OCI-LY7 (cell line): Measurements from ENCODE around the gene H6PD. TPM values are rescaled to one million over a fixed set of nuclear protein-coding genes. Genes with fewer than 3 reads are reported as not detected.

Experiments used
- BruUV-seq: library from RNA; stranded (reverse); fragments of 400-500 nt; replicated peaks from 2 replicates; lab custom pipeline; 2021; lab: Mats Ljungman, UMichigan
- CTCF ChIA-PET: fragments of 300-600 bp; sonication (Branson Sonifier 250); formaldehyde crosslinking; loops from one replicate; lab custom pipeline; 2022; ENCODE audit warnings: antibody characterized with exemption; ENCODE audit not compliant: unreplicated experiment; lab: Charles Lee
- POLR2A ChIA-PET: fragments of 300-600 bp; sonication (Branson Sonifier 250); formaldehyde crosslinking; loops from one replicate; lab custom pipeline; 2022; ENCODE audit warnings: antibody characterized with exemption; lab: Charles Lee
- DNase-seq: peaks from one replicate; pipeline ENCODE4 v3.0.0-alpha.2; 2015; ENCODE audit warnings: low spot score
- H2AFZ ChIP-seq: fragments of 200-600 bp; sonication (generic), shearing (Covaris generic); 2 replicates; pipeline ENCODE4 v1.6.1; 2014; ENCODE audit warnings: mild to moderate bottlenecking, antibody characterized with exemption, low read length, moderate library complexity
- H3K27ac ChIP-seq: fragments of 200-600 bp; sonication (generic); 2 replicates; pipeline ENCODE4 v1.5.1; 2014; ENCODE audit warnings: mixed run types, low read depth, mild to moderate bottlenecking, moderate library complexity, low read length, inconsistent platforms; ENCODE audit not compliant: poor library complexity, severe bottlenecking
- H3K36me3 ChIP-seq: fragments of 200-600 bp; sonication (generic); 2 replicates; pipeline ENCODE4 v1.6.1; 2014; ENCODE audit warnings: mild to moderate bottlenecking, antibody characterized with exemption, low read length, moderate library complexity, mixed read lengths; ENCODE audit not compliant: insufficient read depth
- H3K4me1 ChIP-seq: fragments of 200-600 bp; sonication (generic); 2 replicates; pipeline ENCODE4 v1.5.1; 2014; ENCODE audit warnings: mild to moderate bottlenecking, low read length; ENCODE audit not compliant: insufficient read depth, poor library complexity, severe bottlenecking
- H3K4me2 ChIP-seq: fragments of 200-600 bp; sonication (generic); 2 replicates; pipeline ENCODE4 v1.6.1; 2014; ENCODE audit warnings: mild to moderate bottlenecking, low read length
- H3K4me3 ChIP-seq: fragments of 200-600 bp; sonication (generic); 2 replicates; pipeline ENCODE4 v1.5.1; 2014; ENCODE audit warnings: mild to moderate bottlenecking, low read depth, low read length; ENCODE audit not compliant: poor library complexity, severe bottlenecking
- H3K79me2 ChIP-seq: fragments of 200-600 bp; sonication (generic); 2 replicates; pipeline ENCODE4 v1.6.1; 2016; ENCODE audit warnings: low read depth, mild to moderate bottlenecking, low read length, moderate library complexity, mixed read lengths; ENCODE audit not compliant: insufficient read depth
- H3K9me2 ChIP-seq: fragments of 200-600 bp; sonication (generic); 2 replicates; pipeline ENCODE4 v1.6.1; 2016; ENCODE audit warnings: mild to moderate bottlenecking, low read length, mixed read lengths; ENCODE audit not compliant: insufficient read depth
- H3K9me3 ChIP-seq: fragments of 200-600 bp; sonication (generic); 2 replicates; pipeline ENCODE4 v1.6.1; 2014; ENCODE audit warnings: mild to moderate bottlenecking, mixed run types, low read length, mixed read lengths
- H4K20me1 ChIP-seq: fragments of 200-600 bp; sonication (generic); 2 replicates; pipeline ENCODE4 v1.6.1; 2014; ENCODE audit warnings: mild to moderate bottlenecking, antibody characterized with exemption, low read length, moderate library complexity, mixed read lengths; ENCODE audit not compliant: insufficient read depth
- EZH2phosphoT487 ChIP-seq: fragments of 200-600 bp; sonication (generic); IDR thresholded peaks from 2 replicates; pipeline ENCODE4 v1.6.1; 2018; ENCODE audit warnings: low read depth, borderline replicate concordance, mild to moderate bottlenecking, mixed run types, antibody characterized with exemption, low read length, moderate library complexity, mixed read lengths
- intact Hi-C: fragments of 100-400 bp; cut with micrococcal nuclease; formaldehyde crosslinking; loops from one replicate; pipeline ENCODE4 v1.10.0; 2022; ENCODE audit not compliant: unreplicated experiment
- total RNA-seq, 2 experiments: library from RNA; depleted of rRNA in 1 of 2; stranded (reverse); fragments of >200 nt in 1 of 2; shearing (Covaris generic) in 1 of 2; gene quantifications; 2 replicates each; pipeline ENCODE4 v1.2.3, GENCODE V29; 2014 to 2022
- TF ChIP-seq, protein P1 (sequence below): fragments of 200-600 bp; sonication (generic); conservative IDR thresholded peaks from 2 replicates; pipeline ENCODE4 v1.5.1; 2014; ENCODE audit warnings: mild to moderate bottlenecking, antibody characterized with exemption, low read length, moderate library complexity, mixed read lengths

Gene H6PD
- total RNA-seq, 2 experiments from 2014 or later, result 8.5 to 22.1 TPM

DNA sequence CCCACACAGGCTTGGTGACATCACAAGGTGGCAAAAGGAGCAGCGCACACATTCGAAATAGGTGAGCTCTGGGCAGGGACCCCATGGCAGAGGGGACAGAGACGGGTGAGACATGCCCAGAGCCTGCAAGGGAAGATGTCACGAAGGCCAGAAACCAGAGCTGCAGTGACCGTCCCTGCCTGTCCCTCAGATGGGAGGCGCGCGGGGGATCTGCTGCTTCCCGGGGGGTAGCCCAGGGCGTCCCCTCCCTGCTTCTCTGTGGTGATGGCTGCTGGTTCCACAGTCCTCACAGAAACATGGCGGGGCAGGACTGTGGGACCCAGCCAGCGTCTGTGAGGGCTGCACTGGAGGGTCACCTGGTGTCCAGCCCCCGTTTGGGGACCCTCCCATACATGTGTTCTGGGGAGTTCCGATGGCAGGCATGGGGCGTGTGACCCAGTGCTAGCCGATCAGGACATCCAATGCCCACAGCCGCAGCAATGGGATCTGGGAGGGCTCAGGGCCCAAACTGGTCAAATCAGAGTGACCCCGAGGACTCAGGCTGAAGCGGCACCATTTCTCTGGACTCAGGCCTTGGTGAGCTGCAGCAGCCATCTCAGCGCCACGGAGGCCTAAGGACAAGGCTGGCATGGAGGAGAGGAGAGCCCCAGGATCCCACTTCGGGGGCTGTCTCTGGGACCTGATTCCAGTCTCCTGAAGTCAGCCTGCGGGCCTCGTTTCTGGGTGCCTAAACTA lies 37.5 kb downstream of the H6PD start:
- no peak overlapping the region for H3K27ac ChIP-seq
- peaks cover 6% of the 10 kb centered on the region for H3K4me1 ChIP-seq
- no TSS peak for BruUV-seq
- H3K36me3 ChIP-seq, result no peaks in the 10 kb centered on the region
- intact Hi-C loops, result no loop called here
- no peaks in the 10 kb centered on the region for H3K9me2 ChIP-seq
- H3K4me2 ChIP-seq, result no peak overlapping the region
- CTCF ChIA-PET, result interaction anchor here (0.6 kb wide), 1 partner anchor 248 kb away, joined by 3 read pairs; no protein-coding TSS in a partner anchor
- DNase-seq, result no peak
- H4K20me1 ChIP-seq, result no peaks in the 10 kb centered on the region
- TF ChIP-seq, protein P1, sequence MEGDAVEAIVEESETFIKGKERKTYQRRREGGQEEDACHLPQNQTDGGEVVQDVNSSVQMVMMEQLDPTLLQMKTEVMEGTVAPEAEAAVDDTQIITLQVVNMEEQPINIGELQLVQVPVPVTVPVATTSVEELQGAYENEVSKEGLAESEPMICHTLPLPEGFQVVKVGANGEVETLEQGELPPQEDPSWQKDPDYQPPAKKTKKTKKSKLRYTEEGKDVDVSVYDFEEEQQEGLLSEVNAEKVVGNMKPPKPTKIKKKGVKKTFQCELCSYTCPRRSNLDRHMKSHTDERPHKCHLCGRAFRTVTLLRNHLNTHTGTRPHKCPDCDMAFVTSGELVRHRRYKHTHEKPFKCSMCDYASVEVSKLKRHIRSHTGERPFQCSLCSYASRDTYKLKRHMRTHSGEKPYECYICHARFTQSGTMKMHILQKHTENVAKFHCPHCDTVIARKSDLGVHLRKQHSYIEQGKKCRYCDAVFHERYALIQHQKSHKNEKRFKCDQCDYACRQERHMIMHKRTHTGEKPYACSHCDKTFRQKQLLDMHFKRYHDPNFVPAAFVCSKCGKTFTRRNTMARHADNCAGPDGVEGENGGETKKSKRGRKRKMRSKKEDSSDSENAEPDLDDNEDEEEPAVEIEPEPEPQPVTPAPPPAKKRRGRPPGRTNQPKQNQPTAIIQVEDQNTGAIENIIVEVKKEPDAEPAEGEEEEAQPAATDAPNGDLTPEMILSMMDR, result no peak
- no peak for TF ChIP-seq EZH2phosphoT487
- no peaks in the 10 kb centered on the region for H3K79me2 ChIP-seq
- H3K4me3 ChIP-seq, result no peak overlapping the region
- no peaks in the 10 kb centered on the region for H3K9me3 ChIP-seq
- POLR2A ChIA-PET, result no interaction called here
- H2AFZ ChIP-seq, result no peak overlapping the region

DNA sequence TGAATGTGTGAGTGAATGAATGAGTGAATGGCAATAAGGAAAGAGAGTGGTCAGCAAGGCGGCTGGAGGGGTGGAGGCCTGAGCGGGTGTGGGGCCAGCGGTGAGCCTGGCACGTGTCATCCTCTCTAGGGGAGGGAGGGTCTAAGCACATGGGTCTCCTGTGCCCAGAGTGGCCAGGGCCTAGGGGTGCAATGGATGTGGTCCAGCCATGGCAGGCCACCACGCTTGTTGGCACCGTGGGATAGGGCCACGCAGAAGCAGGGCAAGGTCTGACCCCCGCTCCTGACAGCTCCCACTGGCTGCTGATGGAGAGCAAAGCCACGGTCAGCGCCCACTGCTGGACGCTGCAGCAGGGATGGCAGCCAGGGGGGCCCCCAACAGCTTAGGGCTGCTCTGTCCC lies 38.6 kb downstream of the H6PD start:
- H3K4me1 ChIP-seq, result peaks cover 6% of the 10 kb centered on the region
- no peak overlapping the region for H3K4me3 ChIP-seq
- BruUV-seq, result no TSS peak
- H3K4me2 ChIP-seq, result no peak overlapping the region
- no peaks in the 10 kb centered on the region for H4K20me1 ChIP-seq
- H3K9me3 ChIP-seq, result no peaks in the 10 kb centered on the region
- no peak for DNase-seq
- H3K79me2 ChIP-seq, result no peaks in the 10 kb centered on the region
- ChIA-PET POLR2A (no interaction called here), CTCF (no interaction called here)
- no peaks in the 10 kb centered on the region for H3K36me3 ChIP-seq
- intact Hi-C loops, result no loop called here
- no peak overlapping the region for H2AFZ ChIP-seq
- H3K27ac ChIP-seq, result no peak overlapping the region
- TF ChIP-seq, protein P1, result no peak
- no peaks in the 10 kb centered on the region for H3K9me2 ChIP-seq

DNA sequence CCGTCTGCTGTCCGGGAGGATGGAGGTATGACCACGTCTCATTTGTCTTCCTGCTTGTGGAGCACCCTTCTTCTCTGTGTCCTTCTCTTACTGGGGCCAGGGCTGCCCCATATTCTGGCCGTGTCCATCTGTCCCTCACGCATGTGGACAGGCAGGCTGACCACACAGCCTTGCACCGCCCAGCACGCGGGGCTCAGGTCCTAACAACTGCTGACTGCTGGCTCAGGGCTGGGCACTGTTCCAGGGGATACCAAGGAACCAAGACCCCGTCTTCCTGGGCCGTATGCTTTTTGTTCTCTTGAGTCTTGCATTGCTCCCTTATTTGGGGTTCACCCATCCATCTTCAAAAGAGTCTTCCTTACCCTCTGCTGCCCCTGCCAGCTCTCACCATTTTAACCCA lies 40.6 kb downstream of the H6PD start:
- TF ChIP-seq, protein P1, result no peak
- TF ChIP-seq EZH2phosphoT487, result no peak
- ChIA-PET POLR2A (no interaction called here), CTCF (no interaction called here)
- no peak overlapping the region for H3K4me3 ChIP-seq
- no peaks in the 10 kb centered on the region for H3K9me3 ChIP-seq
- no peak for DNase-seq
- peaks cover 6% of the 10 kb centered on the region for H3K4me1 ChIP-seq
- BruUV-seq, result no TSS peak
- no peaks in the 10 kb centered on the region for H3K9me2 ChIP-seq
- intact Hi-C loops, result no loop called here
- no peak overlapping the region for H2AFZ ChIP-seq
- no peaks in the 10 kb centered on the region for H3K79me2 ChIP-seq
- H3K4me2 ChIP-seq, result no peak overlapping the region
- no peaks in the 10 kb centered on the region for H4K20me1 ChIP-seq
- H3K36me3 ChIP-seq, result no peaks in the 10 kb centered on the region
- H3K27ac ChIP-seq, result no peak overlapping the region
